H1 (cell line): ENCODE results near the gene NID2. TPM values are rescaled to one million over a fixed set of nuclear protein-coding genes. Genes with fewer than 3 reads are reported as not detected.

Experiments used
- ATF3 ChIP-seq: IDR thresholded peaks from 2 replicates; pipeline ENCODE4 v1.6.1; 2011; ENCODE audit warnings: low read depth, mild to moderate bottlenecking, low read length; ENCODE audit not compliant: insufficient read depth
- RAD21 ChIP-seq, 2 experiments: IDR thresholded peaks in 1 of 2; conservative IDR thresholded peaks in 1 of 2; 2 replicates each; pipeline ENCODE4 v1.6.1; 2011; ENCODE audit warnings: low read depth in 2 of 2, low read length in 2 of 2, improper control_type of control experiment in 1 of 2, inconsistent platforms in 1 of 2, mild to moderate bottlenecking in 1 of 2, moderate library complexity in 1 of 2
- polyA plus RNA-seq, 7 experiments: library from polyadenylated mRNA; depleted of rRNA in 3 of 7; stranded (reverse) in 5 of 7; unstranded in 2 of 7; fragments of >200 nt in 5 of 7; fragments of 200-250 nt in 2 of 7; gene quantifications; 1 replicate in 5 of 7; 2 replicates in 1 of 7; 4 replicates in 1 of 7; pipeline versions ENCODE4 v1.2.1 to v1.2.3, GENCODE V29; 2011 to 2013; ENCODE audit warnings: missing spikeins in 2 of 7, mixed read lengths in 2 of 7
- total RNA-seq: library from RNA; stranded (reverse); fragmentation: NEBNext Ultra II Directional; extraction: Animal tissue kit (Norgen Biotek cat#: 25700); gene quantifications from 2 replicates; pipeline ENCODE4 v1.2.1, GENCODE V29; 2021

The NID2 gene
- total and polyA plus RNA-seq, 2 of the 8 experiments (the other 6 are each of a cell fraction or from before 2014, with no cell fraction given), result 6.1 to 12.6 TPM

GRCh38 chr14:52000019-52000582 is 68.8 kb downstream of the NID2 start (continued):
- no peak for TF ChIP-seq ATF3
- TF ChIP-seq RAD21 (IDR thresholded peaks at IDR 0.05 in 1 of 2, conservative IDR thresholded peaks at IDR 0.05 in 1 of 2; ENCODE audit: low read depth in 2 of 2, low read length in 2 of 2), result no peak
